Measurements from ENCODE around the gene RPL14. TPM values are rescaled to one million over a fixed set of nuclear protein-coding genes. Genes with fewer than 3 reads are reported as not detected.

RPL14 gene
- total and polyA plus RNA-seq, 2 donors (not counting 3 experiments of a cell fraction or from before 2014, with no cell fraction given): 961 to 1,947 TPM

DNA sequence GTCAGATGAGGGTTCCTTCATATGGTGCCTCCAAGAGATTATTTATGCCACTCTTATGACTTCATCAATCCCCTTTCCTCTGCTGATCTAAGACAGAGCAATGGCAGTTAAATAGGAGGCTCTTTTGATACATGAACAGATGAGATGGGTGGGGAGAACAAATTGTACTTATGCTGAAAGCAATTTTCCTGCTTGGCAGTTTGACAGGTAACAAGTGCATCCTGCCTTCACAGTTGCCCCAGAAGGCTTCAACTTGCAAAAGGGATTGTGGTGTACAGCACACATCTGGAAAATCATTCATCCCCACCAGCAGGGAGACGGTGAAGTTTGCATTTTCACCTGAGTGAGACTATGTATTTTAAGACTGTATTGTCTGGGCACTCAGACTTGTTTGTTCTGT lies 42.9 kb upstream of the RPL14 start:
- TF ChIP-seq EZH2 (IDR thresholded peaks at IDR 0.05; ENCODE audit: borderline replicate concordance, low read depth, low read length, severe bottlenecking): no peak
- no peak for TF ChIP-seq FOS (IDR thresholded peaks at IDR 0.05; ENCODE audit: borderline replicate concordance, insufficient read depth, low read length)
- H3K27me3 ChIP-seq (ENCODE audit: control insufficient read depth in 2 of 2, insufficient read depth in 2 of 2, low read length in 2 of 2): peaks cover 6 to 12% of the 10 kb centered on the region in 2 experiments
- FAIRE-seq (no peak), DNase-seq (ENCODE audit: low read depth, low spot score) (no peak)
- ChIA-PET POLR2A (no interaction called here), CTCF (no interaction called here)
- H3K9me1 ChIP-seq (replicated peaks; ENCODE audit: control insufficient read depth, extremely low read depth, insufficient read depth, low read length): no peaks in the 10 kb centered on the region
- no peak overlapping the region for H2AFZ ChIP-seq (ENCODE audit: low read depth, low read length)
- intact Hi-C loops (cut with micrococcal nuclease) (no loop called here), dilution Hi-C loops (cut with MboI; ENCODE audit: extremely low pct_ligation_motif_present, low sequenced_read_pairs) (no loop called here)
- no peaks in the 10 kb centered on the region for H3K4me1 ChIP-seq (ENCODE audit: control insufficient read depth, extremely low read depth, insufficient read depth, low read length)
- H3K4me2 ChIP-seq (ENCODE audit: insufficient read depth, low read length): no peak overlapping the region
- H3K4me3 ChIP-seq (replicated peaks in 1 of 3; ENCODE audit: insufficient read depth in 1 of 3, low read depth in 1 of 3, low read length in 3 of 3): no peak overlapping the region
- H3K9ac ChIP-seq (replicated peaks; ENCODE audit: extremely low read depth, insufficient read depth, low read length): no peak overlapping the region
- H3K36me3 ChIP-seq (ENCODE audit: control insufficient read depth in 2 of 2, extremely low read depth in 1 of 2, insufficient read depth in 2 of 2, low read length in 2 of 2): no peaks in the 10 kb centered on the region
- H3K79me2 ChIP-seq (ENCODE audit: control insufficient read depth, insufficient read depth, low read length): no peaks in the 10 kb centered on the region
- no peaks in the 10 kb centered on the region for H3K9me3 ChIP-seq (replicated peaks; ENCODE audit: control insufficient read depth, insufficient read depth, low read length)
- H4K20me1 ChIP-seq (replicated peaks; ENCODE audit: control insufficient read depth, extremely low read depth, insufficient read depth, low read length): no peaks in the 10 kb centered on the region
- no TSS peak for BruUV-seq (replicated peaks)
- H3K27ac ChIP-seq (ENCODE audit: insufficient read depth, low read depth, low read length): no peak overlapping the region

DNA sequence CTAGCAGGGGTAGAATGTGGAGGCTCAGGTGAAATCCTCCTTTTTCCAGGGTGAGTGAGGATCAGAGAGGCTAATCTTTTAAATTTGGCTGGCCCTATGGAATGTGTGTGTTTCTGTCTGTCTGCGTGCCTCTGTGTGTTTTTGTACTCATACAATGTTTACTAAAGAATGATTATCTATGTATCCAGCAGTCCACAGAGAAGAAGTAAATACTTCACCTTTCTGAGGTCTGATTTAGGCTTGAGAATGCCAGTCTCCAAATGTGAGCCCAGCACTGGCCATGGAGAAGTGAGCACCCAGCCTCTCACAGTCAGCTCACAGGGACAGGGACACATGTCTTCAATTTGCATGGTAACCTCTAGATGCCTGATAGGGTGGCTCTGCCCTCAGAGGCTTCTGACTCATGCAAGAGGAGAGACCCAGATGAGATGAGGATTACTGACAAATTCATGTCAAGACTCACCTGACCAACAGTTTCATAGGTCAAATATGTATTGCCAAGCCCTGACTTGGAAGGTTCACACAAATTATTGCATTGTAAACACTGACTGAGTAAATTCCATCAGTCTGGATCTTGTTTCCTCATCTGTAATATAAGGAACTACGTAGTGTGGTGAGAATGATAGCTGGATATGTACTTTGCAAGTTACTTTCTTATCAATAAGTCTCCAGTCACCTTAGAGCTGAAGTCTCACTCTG lies 39.1 kb upstream of the RPL14 start:
- dilution Hi-C loops (cut with MboI; ENCODE audit: extremely low pct_ligation_motif_present, low sequenced_read_pairs) (no loop called here), intact Hi-C loops (cut with micrococcal nuclease) (no loop called here)
- Histone ChIP-seq H3K79me2 (ENCODE audit: control insufficient read depth, insufficient read depth, low read length) (no peaks in the 10 kb centered on the region), H2AFZ (ENCODE audit: low read depth, low read length) (no peak overlapping the region), H3K36me3 (ENCODE audit: control insufficient read depth in 2 of 2, extremely low read depth in 1 of 2, insufficient read depth in 2 of 2, low read length in 2 of 2) (no peaks in the 10 kb centered on the region), H3K9ac (replicated peaks; ENCODE audit: extremely low read depth, insufficient read depth, low read length) (no peak overlapping the region), H3K4me2 (ENCODE audit: insufficient read depth, low read length) (no peak overlapping the region), H3K4me3 (replicated peaks in 1 of 3; ENCODE audit: insufficient read depth in 1 of 3, low read depth in 1 of 3, low read length in 3 of 3) (no peak overlapping the region), H3K9me1 (replicated peaks; ENCODE audit: control insufficient read depth, extremely low read depth, insufficient read depth, low read length) (no peaks in the 10 kb centered on the region), H3K4me1 (ENCODE audit: control insufficient read depth, extremely low read depth, insufficient read depth, low read length) (no peaks in the 10 kb centered on the region), H3K9me3 (replicated peaks; ENCODE audit: control insufficient read depth, insufficient read depth, low read length) (no peaks in the 10 kb centered on the region), H3K27me3 (ENCODE audit: control insufficient read depth in 2 of 2, insufficient read depth in 2 of 2, low read length in 2 of 2) (peaks cover 3 to 9% of the 10 kb centered on the region in 2 experiments), H3K27ac (ENCODE audit: insufficient read depth, low read depth, low read length) (no peak overlapping the region), H4K20me1 (replicated peaks; ENCODE audit: control insufficient read depth, extremely low read depth, insufficient read depth, low read length) (no peaks in the 10 kb centered on the region)
- BruUV-seq (replicated peaks): no TSS peak
- CTCF ChIA-PET: no interaction called here
- no peak for FAIRE-seq
- TF ChIP-seq POLR2AphosphoS5 (IDR thresholded peaks at IDR 0.05; ENCODE audit: insufficient read depth, low read depth, low read length) (no peak), POLR2A (IDR thresholded peaks at IDR 0.05; ENCODE audit: low read depth, low read length) (no peak), FOS (IDR thresholded peaks at IDR 0.05; ENCODE audit: borderline replicate concordance, insufficient read depth, low read length) (no peak), GATA2 (IDR thresholded peaks at IDR 0.05; ENCODE audit: insufficient read depth, insufficient read length, low read depth, low read length) (no peak), EZH2 (IDR thresholded peaks at IDR 0.05; ENCODE audit: borderline replicate concordance, low read depth, low read length, severe bottlenecking) (no peak), MYC (IDR thresholded peaks at IDR 0.05; ENCODE audit: low read depth, low read length) (no peak), JUN (IDR thresholded peaks at IDR 0.05; ENCODE audit: borderline replicate concordance, insufficient read depth, insufficient read length, low read depth) (no peak)
- TF ChIP-seq, protein P1, sequence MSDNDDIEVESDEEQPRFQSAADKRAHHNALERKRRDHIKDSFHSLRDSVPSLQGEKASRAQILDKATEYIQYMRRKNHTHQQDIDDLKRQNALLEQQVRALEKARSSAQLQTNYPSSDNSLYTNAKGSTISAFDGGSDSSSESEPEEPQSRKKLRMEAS (IDR thresholded peaks at IDR 0.05; ENCODE audit: insufficient read depth, insufficient read length): no peak
- TF ChIP-seq, protein P2, sequence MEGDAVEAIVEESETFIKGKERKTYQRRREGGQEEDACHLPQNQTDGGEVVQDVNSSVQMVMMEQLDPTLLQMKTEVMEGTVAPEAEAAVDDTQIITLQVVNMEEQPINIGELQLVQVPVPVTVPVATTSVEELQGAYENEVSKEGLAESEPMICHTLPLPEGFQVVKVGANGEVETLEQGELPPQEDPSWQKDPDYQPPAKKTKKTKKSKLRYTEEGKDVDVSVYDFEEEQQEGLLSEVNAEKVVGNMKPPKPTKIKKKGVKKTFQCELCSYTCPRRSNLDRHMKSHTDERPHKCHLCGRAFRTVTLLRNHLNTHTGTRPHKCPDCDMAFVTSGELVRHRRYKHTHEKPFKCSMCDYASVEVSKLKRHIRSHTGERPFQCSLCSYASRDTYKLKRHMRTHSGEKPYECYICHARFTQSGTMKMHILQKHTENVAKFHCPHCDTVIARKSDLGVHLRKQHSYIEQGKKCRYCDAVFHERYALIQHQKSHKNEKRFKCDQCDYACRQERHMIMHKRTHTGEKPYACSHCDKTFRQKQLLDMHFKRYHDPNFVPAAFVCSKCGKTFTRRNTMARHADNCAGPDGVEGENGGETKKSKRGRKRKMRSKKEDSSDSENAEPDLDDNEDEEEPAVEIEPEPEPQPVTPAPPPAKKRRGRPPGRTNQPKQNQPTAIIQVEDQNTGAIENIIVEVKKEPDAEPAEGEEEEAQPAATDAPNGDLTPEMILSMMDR (IDR thresholded peaks at IDR 0.05; ENCODE audit: extremely low read depth in 1 of 2, insufficient read depth in 1 of 2, low read depth in 1 of 2, low read length in 2 of 2): no peak
- DNase-seq (ENCODE audit: low read depth, low spot score): no peak
- POLR2A ChIA-PET: no interaction called here
